ENCODE measurements around the gene SMIM7. TPM values are rescaled to one million over a fixed set of nuclear protein-coding genes. Genes with fewer than 3 reads are reported as not detected.

The SMIM7 gene
- total RNA-seq, 3 donors from 2014 or later: 55.3 to 60.2 (median 60.2) TPM

DNA sequence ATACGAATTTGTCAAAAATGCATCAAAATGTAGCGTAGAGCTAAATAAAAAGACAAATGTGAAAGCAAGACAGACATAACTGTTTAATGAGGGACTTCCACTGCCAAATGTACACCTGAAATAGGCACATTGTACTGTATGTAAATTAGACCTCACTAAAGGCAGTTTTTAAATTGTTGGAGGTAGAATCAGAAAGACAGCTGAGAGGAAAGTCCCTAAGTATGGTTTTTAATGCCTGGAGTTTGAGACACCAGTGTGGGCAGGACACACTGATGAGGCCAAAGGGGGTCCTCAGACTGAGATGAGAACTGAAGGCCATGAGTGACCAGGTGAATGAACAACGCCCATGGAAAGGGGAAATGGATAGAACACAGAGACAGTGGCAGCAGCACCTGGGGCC lies 54.8 kb downstream of the SMIM7 start:
- H3K4me1 Mint-ChIP-seq (ENCODE audit: low read depth): peaks cover 37% of the 10 kb centered on the region
- H3K27me3 Mint-ChIP-seq (ENCODE audit: low read depth): no peaks in the 10 kb centered on the region
- peaks cover 8% of the 10 kb centered on the region for H3K36me3 Mint-ChIP-seq (ENCODE audit: insufficient read depth)
- DNase-seq: no peak
- ATAC-seq: no peak
- H3K4me3 Mint-ChIP-seq: no peak overlapping the region
- no peaks in the 10 kb centered on the region for H3K9me3 Mint-ChIP-seq

DNA sequence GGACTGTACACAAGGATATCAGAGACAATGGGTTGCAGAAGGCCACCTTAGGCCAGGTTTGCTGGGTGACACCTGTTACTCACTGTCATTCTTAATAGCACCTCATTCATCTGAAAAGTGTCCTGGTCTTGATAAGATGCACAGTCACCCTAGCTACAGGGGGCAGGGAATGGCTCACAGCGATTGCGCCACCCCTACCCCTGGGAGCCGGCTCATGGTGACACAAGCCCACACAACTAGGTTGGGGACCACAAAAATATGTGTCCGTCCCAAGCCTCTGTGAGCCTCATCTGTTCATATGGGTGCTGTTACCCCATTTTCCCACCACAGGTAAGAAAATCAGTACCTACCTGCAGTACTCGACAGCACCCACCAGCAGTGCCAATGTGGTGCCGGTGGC lies 55.3 kb downstream of the SMIM7 start:
- Mint-ChIP-seq H3K36me3 (ENCODE audit: insufficient read depth) (peaks cover 8% of the 10 kb centered on the region), H3K4me1 (ENCODE audit: low read depth) (peaks cover 35% of the 10 kb centered on the region), H3K4me3 (no peak overlapping the region), H3K27me3 (ENCODE audit: low read depth) (no peaks in the 10 kb centered on the region), H3K9me3 (no peaks in the 10 kb centered on the region)
- ATAC-seq (no peak), DNase-seq (no peak)

- no peak for ATAC-seq
- H3K4me1 Mint-ChIP-seq (ENCODE audit: low read depth): peaks cover 33% of the 10 kb centered on the region
- no peak overlapping the region for H3K4me3 Mint-ChIP-seq
- H3K36me3 Mint-ChIP-seq (ENCODE audit: insufficient read depth): peaks cover 8% of the 10 kb centered on the region
- no peaks in the 10 kb centered on the region for H3K9me3 Mint-ChIP-seq
- no peak for DNase-seq
- no peaks in the 10 kb centered on the region for H3K27me3 Mint-ChIP-seq (ENCODE audit: low read depth)
Observed at GRCh38 chr19:16603090-16603489, 56.9 kb downstream of the SMIM7 start.

DNA sequence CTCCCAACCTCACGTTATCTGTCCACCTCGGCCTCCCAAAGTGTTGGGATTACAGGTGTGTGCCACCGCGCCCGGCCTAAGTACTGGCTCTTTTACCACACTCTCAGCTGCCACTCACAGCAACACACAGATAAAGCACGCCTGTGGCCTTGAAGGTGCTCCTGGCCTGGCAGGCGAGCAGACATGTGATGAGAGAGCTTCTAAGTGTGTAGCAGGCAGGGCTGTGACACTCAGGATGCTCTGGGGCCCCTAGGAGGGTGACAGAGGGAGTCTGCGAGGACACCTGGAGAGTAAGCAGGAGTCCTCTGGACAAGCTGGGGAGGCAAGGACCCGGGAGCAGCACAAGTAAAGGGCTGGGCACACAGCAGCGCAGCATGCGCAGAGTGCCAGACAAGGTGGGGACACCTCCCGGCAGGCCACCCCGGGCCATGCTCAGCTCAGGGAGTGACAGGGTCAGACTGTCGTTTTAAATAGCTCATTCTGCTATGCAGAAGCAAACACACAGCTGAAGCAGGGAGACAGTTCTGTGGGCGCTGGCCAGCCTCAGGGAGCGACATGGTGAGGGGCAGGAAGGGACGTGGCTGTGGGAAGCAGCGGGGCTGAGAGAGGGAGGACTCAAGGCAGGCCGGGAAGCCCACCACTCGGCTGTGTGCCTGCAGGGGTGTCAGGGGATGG lies 58.4 kb downstream of the SMIM7 start:
- no peaks in the 10 kb centered on the region for H3K27me3 Mint-ChIP-seq (ENCODE audit: low read depth)
- H3K4me3 Mint-ChIP-seq: no peak overlapping the region
- no peak for ATAC-seq
- no peak for DNase-seq
- H3K9me3 Mint-ChIP-seq: no peaks in the 10 kb centered on the region
- peaks cover 4% of the 10 kb centered on the region for H3K36me3 Mint-ChIP-seq (ENCODE audit: insufficient read depth)
- H3K4me1 Mint-ChIP-seq (ENCODE audit: low read depth): peaks cover 37% of the 10 kb centered on the region

DNA sequence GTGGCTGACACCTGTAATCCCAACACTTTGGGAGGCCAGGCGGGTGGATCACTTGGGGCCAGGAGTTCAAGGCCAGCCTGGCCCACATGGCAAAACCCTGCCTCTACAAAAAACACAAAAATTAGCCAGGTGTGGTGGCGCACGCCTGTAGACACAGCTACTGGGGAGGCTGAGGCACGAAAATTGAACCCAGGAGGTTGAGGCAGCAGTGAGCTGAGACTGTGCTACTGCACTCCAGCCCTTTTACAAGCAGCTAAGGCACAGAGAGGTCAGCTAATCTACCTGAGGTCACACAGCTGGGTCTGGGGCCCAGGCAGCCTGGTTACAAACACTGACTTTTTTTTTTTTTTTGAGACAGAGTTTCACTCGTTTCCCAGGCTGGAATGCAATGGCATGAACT lies 59.1 kb downstream of the SMIM7 start:
- H3K4me3 Mint-ChIP-seq: no peak overlapping the region
- peaks cover 4% of the 10 kb centered on the region for H3K36me3 Mint-ChIP-seq (ENCODE audit: insufficient read depth)
- DNase-seq (no peak), ATAC-seq (no peak)
- H3K4me1 Mint-ChIP-seq (ENCODE audit: low read depth): peaks cover 43% of the 10 kb centered on the region
- no peaks in the 10 kb centered on the region for H3K9me3 Mint-ChIP-seq
- H3K27me3 Mint-ChIP-seq (ENCODE audit: low read depth): no peaks in the 10 kb centered on the region

GRCh38 chr19:16599655-16600346 lies 60.1 kb downstream of the SMIM7 start:
- ATAC-seq (no peak), DNase-seq (no peak)
- Mint-ChIP-seq H3K4me3 (no peak overlapping the region), H3K27me3 (ENCODE audit: low read depth) (no peaks in the 10 kb centered on the region), H3K36me3 (ENCODE audit: insufficient read depth) (no peaks in the 10 kb centered on the region), H3K9me3 (no peaks in the 10 kb centered on the region), H3K4me1 (ENCODE audit: low read depth) (peaks cover 44% of the 10 kb centered on the region)

GRCh38 chr19:16598848-16599247 lies 61.1 kb downstream of the SMIM7 start:
- H3K4me3 Mint-ChIP-seq: no peak overlapping the region
- H3K27me3 Mint-ChIP-seq (ENCODE audit: low read depth): no peaks in the 10 kb centered on the region
- DNase-seq (no peak), ATAC-seq (no peak)
- H3K36me3 Mint-ChIP-seq (ENCODE audit: insufficient read depth): no peaks in the 10 kb centered on the region
- peaks cover 50% of the 10 kb centered on the region for H3K4me1 Mint-ChIP-seq (ENCODE audit: low read depth)
- H3K9me3 Mint-ChIP-seq: no peaks in the 10 kb centered on the region

DNA sequence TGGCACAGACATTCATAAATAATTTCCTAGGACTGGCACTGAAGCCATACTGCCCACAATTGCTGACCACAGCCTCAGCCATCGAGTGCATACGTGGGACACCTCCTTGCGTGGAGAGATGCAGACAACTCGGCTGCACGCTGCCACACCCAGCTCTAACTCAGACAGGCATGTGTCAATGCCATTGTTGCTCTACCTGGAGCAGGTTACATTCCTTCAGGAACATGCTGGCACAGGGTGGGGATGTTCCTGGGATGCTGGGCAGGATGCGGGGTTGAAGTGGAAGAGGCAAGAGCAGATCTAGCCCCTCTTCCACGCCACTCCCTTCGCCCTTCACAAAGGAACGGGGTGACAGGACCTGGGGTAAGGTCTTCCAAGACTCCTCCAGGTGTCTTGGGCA lies 63.5 kb downstream of the SMIM7 start:
- H3K36me3 Mint-ChIP-seq (ENCODE audit: insufficient read depth): no peaks in the 10 kb centered on the region
- no peak overlapping the region for H3K4me3 Mint-ChIP-seq
- no peak for DNase-seq
- no peaks in the 10 kb centered on the region for H3K27me3 Mint-ChIP-seq (ENCODE audit: low read depth)
- no peaks in the 10 kb centered on the region for H3K9me3 Mint-ChIP-seq
- no peak for ATAC-seq
- H3K4me1 Mint-ChIP-seq (ENCODE audit: low read depth): peaks cover 66% of the 10 kb centered on the region

Other genes starting within 250 kb of the SMIM7 start
- gene EPS15L1, start 188.2 kb downstream of the SMIM7 start, total RNA-seq: 10 to 100 TPM; 37.0 to 40.1 (median 38.1) TPM
- gene CALR3, start 164.0 kb downstream of the SMIM7 start, total RNA-seq: not detected
- 1 to 10 TPM; 2.4 to 3.2 (median 2.7) TPM for gene C19orf44, start 163.8 kb downstream of the SMIM7 start, total RNA-seq
- 100 to 1,000 TPM in 2 of 3 donors, 10 to 100 TPM in 1; 98.7 to 107 (median 103) TPM for gene CHERP, start 117.7 kb downstream of the SMIM7 start, total RNA-seq
- 10 to 100 TPM; 48.1 to 48.5 (median 48.1) TPM for gene SLC35E1, start 87.7 kb downstream of the SMIM7 start, total RNA-seq
- 10 to 100 TPM; 17.4 to 19.5 (median 18.2) TPM for gene MED26, start 31.9 kb downstream of the SMIM7 start, total RNA-seq
- gene TMEM38A, start 995 bp upstream of the SMIM7 start, total RNA-seq: under 1 TPM; 0.27 to 0.89 (median 0.45) TPM
- not detected for gene NWD1, start 59.7 kb upstream of the SMIM7 start, total RNA-seq
- gene SIN3B, start 169.3 kb upstream of the SMIM7 start, total RNA-seq: 10 to 100 TPM; 40.7 to 43.7 (median 41.2) TPM
- gene F2RL3, start 228.9 kb upstream of the SMIM7 start, total RNA-seq: under 1 TPM; 0.05 to 0.24 (median 0.08) TPM